GM19372 (cell line): ENCODE results near the gene NAGLU.
A peak's percentile ranks its signal among the peaks of the same experiment; 100 is the strongest.
"Not testable (repeated sequence)": the region's sequence is repeated elsewhere in the genome, so short reads cannot be mapped to it uniquely, and the experiment has no call there.

Source experiments
- ATAC-seq: cut with Tn5 transposase; IDR thresholded peaks from one replicate; pipeline ENCODE4 v1.9.1; 2021; ENCODE audit warnings: mild to moderate bottlenecking, low read depth, moderate library complexity; ENCODE audit not compliant: unreplicated experiment

The NAGLU gene

GRCh38 chr17:42520540-42520951 lies 15.5 kb upstream of the NAGLU start:
- no peak for ATAC-seq

- no peak for ATAC-seq
These were observed 15.0 kb upstream of the NAGLU start for GRCh38 chr17:42521036-42521435.

- no peak for ATAC-seq
These were observed 14.3 kb upstream of the NAGLU start for GRCh38 chr17:42521666-42522262.

- ATAC-seq, result no peak
These were observed 13.7 kb upstream of the NAGLU start for GRCh38 chr17:42522263-42522790.

GRCh38 chr17:42522798-42523278 lies 13.2 kb upstream of the NAGLU start:
- ATAC-seq, result no peak

- no peak for ATAC-seq
These were observed 10.8 kb upstream of the NAGLU start for GRCh38 chr17:42525221-42525620.

- no peak for ATAC-seq
These were observed 10.0 kb upstream of the NAGLU start for GRCh38 chr17:42526031-42526444.

GRCh38 chr17:42527932-42528331 lies 8.1 kb upstream of the NAGLU start:
- no peak for ATAC-seq

- no peak for ATAC-seq
These were observed 7.0 kb upstream of the NAGLU start for GRCh38 chr17:42529061-42529460.

GRCh38 chr17:42530952-42531454 lies 5.0 kb upstream of the NAGLU start:
- no peak for ATAC-seq

- no peak for ATAC-seq
These were observed 4.3 kb upstream of the NAGLU start for GRCh38 chr17:42531455-42532354.

GRCh38 chr17:42535155-42536047 lies 640 bp upstream of the NAGLU start:
- ATAC-seq, result peak; percentile 1

- ATAC-seq, result peak; percentile 41
These were observed 523 bp downstream of the NAGLU start for GRCh38 chr17:42536372-42537155.

GRCh38 chr17:42537156-42537805 lies 1.2 kb downstream of the NAGLU start:
- ATAC-seq, result no peak

- ATAC-seq, result no peak
These were observed 1.9 kb downstream of the NAGLU start for GRCh38 chr17:42537826-42538451.

- ATAC-seq, result no peak
These were observed 2.4 kb downstream of the NAGLU start for GRCh38 chr17:42538482-42538881.

GRCh38 chr17:42540558-42540957 lies 4.5 kb downstream of the NAGLU start:
- not testable (repeated sequence) for ATAC-seq

GRCh38 chr17:42541041-42541833 lies 5.2 kb downstream of the NAGLU start:
- ATAC-seq, result no peak
